ENCODE results near the gene CRIP3. TPM values are rescaled to one million over a fixed set of nuclear protein-coding genes. Genes with fewer than 3 reads are reported as not detected.

Gene CRIP3
- total RNA-seq, 1 experiment from 2014 or later = 44.7 TPM

- TF ChIP-seq ZNF281 (CRISPR knock-in tag; IDR thresholded peaks at IDR 0.05) (no peak), JAZF1 (CRISPR knock-in tag; IDR thresholded peaks at IDR 0.05) (no peak), ZNF232 (CRISPR knock-in tag; IDR thresholded peaks at IDR 0.05) (no peak), ZNF512 (CRISPR knock-in tag; IDR thresholded peaks at IDR 0.05; ENCODE audit: borderline replicate concordance) (no peak)
These were observed 34.9 kb downstream of the CRIP3 start (continued) for GRCh38 chr6:43273707-43274106.

- Mint-ChIP-seq H3K9me3 (no peaks in the 10 kb centered on the region), H3K4me3 (no peak overlapping the region), H3K27ac (no peak overlapping the region), H3K36me3 (no peaks in the 10 kb centered on the region), H3K27me3 (ENCODE audit: low read depth) (peaks cover 91% of the 10 kb centered on the region), H3K4me1 (peaks cover 45% of the 10 kb centered on the region)
- no peak for ATAC-seq
- no peak for TF ChIP-seq ZBTB21 (CRISPR knock-in tag; IDR thresholded peaks at IDR 0.05; ENCODE audit: borderline replicate concordance)
- DNase-seq (ENCODE audit: low spot score) = no peak
- ChIA-PET POLR2A (interaction anchor here (0.7 kb wide), 1 partner anchor 10 kb away, joined by 3 read pairs; no protein-coding TSS in a partner anchor), CTCF (interaction anchor here (1.3 kb wide), 1 partner anchor 37 kb away, joined by 4 read pairs; the partner anchor contains the start of gene CRIP3)
These were observed 36.7 kb downstream of the CRIP3 start for GRCh38 chr6:43271944-43272343.

GRCh38 chr6:43271103-43271815, 37.4 kb downstream of the CRIP3 start:
- TF ChIP-seq NR3C1 (CRISPR knock-in tag; conservative IDR thresholded peaks at IDR 0.05; ENCODE audit: low read depth) (no peak), JAZF1 (CRISPR knock-in tag; IDR thresholded peaks at IDR 0.05) (no peak), TEAD1 (CRISPR knock-in tag; IDR thresholded peaks at IDR 0.05) (no peak), NFATC4 (CRISPR knock-in tag; IDR thresholded peaks at IDR 0.05) (no peak), ATF6 (CRISPR knock-in tag; IDR thresholded peaks at IDR 0.05) (no peak), GRHL2 (CRISPR knock-in tag; IDR thresholded peaks at IDR 0.05; ENCODE audit: insufficient replicate concordance, severe bottlenecking) (no peak), NFYB (CRISPR knock-in tag; conservative IDR thresholded peaks at IDR 0.05; ENCODE audit: low read depth) (no peak), CBFB (CRISPR knock-in tag; IDR thresholded peaks at IDR 0.05; ENCODE audit: low read depth) (no peak), ZNF281 (CRISPR knock-in tag; IDR thresholded peaks at IDR 0.05) (no peak), PRDM15 (CRISPR knock-in tag; IDR thresholded peaks at IDR 0.05) (no peak)
- Mint-ChIP-seq H3K9me3 (no peaks in the 10 kb centered on the region), H3K27ac (no peak overlapping the region), H3K27me3 (ENCODE audit: low read depth) (peaks cover 84% of the 10 kb centered on the region), H3K4me3 (no peak overlapping the region), H3K4me1 (peaks cover 44% of the 10 kb centered on the region), H3K36me3 (no peaks in the 10 kb centered on the region)
- ChIA-PET POLR2A (no interaction called here), CTCF (no interaction called here)
- ATAC-seq (no peak), DNase-seq (ENCODE audit: low spot score) (no peak)

All from WTC11 (cell line).